H1 (cell line): Measurements from ENCODE around the gene APLP1. TPM values are rescaled to one million over a fixed set of nuclear protein-coding genes. Genes with fewer than 3 reads are reported as not detected.
A peak's percentile ranks its signal among the peaks of the same experiment; 100 is the strongest.

Source experiments
- CTCF ChIA-PET: fragments of 300-600 bp; sonication (Branson Sonifier 250); formaldehyde crosslinking; loops from one replicate; lab custom pipeline; 2021; ENCODE audit not compliant: partially characterized antibody; lab: Charles Lee
- POLR2A ChIA-PET: fragments of 300-600 bp; sonication (Branson Sonifier 250); formaldehyde crosslinking; loops from one replicate; lab custom pipeline; 2021; ENCODE audit warnings: inconsistent platforms; ENCODE audit not compliant: partially characterized antibody; lab: Charles Lee
- DNase-seq, 2 experiments: peaks; one replicate each; pipeline versions ENCODE4 v3.0.0 to v3.0.0-alpha.2; 2010 to 2022; ENCODE audit warnings: low spot score in 2 of 2, low read depth in 1 of 2, mixed read lengths in 1 of 2
- FAIRE-seq: peaks from 2 replicates; lab custom pipeline; 2011; peaks lifted over from hg19 to GRCh38; lab: Jason Lieb, UNC
- H2AFZ ChIP-seq: 2 replicates; pipeline ENCODE4 v1.8.1; 2012; ENCODE audit warnings: low read length, inconsistent platforms
- H2AK5ac ChIP-seq: 2 replicates; pipeline ENCODE4 v1.6.1; 2013; ENCODE audit warnings: low read depth, low read length
- H2BK120ac ChIP-seq: replicated peaks from 2 replicates; pipeline ENCODE3; 2013; ENCODE audit warnings: low read depth, low read length, inconsistent platforms
- H2BK12ac ChIP-seq: 2 replicates; pipeline ENCODE4 v1.6.1; 2013; ENCODE audit warnings: low read depth, low read length
- H2BK15ac ChIP-seq: 2 replicates; pipeline ENCODE4 v1.6.1; 2013; ENCODE audit warnings: low read length
- H2BK20ac ChIP-seq: 2 replicates; pipeline ENCODE4 v1.6.1; 2013; ENCODE audit warnings: low read length
- H2BK5ac ChIP-seq: 2 replicates; pipeline ENCODE4 v1.6.1; 2013; ENCODE audit warnings: low read depth, low read length
- H3K14ac ChIP-seq: 2 replicates; pipeline ENCODE4 v1.6.1; 2013; ENCODE audit warnings: inconsistent platforms; ENCODE audit not compliant: insufficient read length
- H3K18ac ChIP-seq: 2 replicates; pipeline ENCODE4 v1.6.1; 2013; ENCODE audit warnings: low read length; ENCODE audit errors: extremely low read depth
- H3K23ac ChIP-seq: 2 replicates; pipeline ENCODE4 v1.6.1; 2013; ENCODE audit warnings: inconsistent platforms; ENCODE audit not compliant: insufficient read length
- H3K23me2 ChIP-seq: 2 replicates; pipeline ENCODE4 v1.6.1; 2013; ENCODE audit warnings: low read depth, low read length
- H3K27ac ChIP-seq: 2 replicates; pipeline ENCODE4 v1.6.1; 2011; ENCODE audit warnings: low read depth, low read length, inconsistent platforms
- H3K27me3 ChIP-seq, 4 experiments: replicated peaks in 1 of 4; 1 replicate in 1 of 4; 2 replicates in 3 of 4; pipeline versions ENCODE4 v1.6.1 to v1.8.1; 2011 to 2013; ENCODE audit warnings: low read length in 3 of 4, mild to moderate bottlenecking in 3 of 4, inconsistent platforms in 2 of 4, mixed read lengths in 2 of 4, moderate library complexity in 1 of 4; ENCODE audit not compliant: control insufficient read depth in 3 of 4, insufficient read depth in 3 of 4; ENCODE audit errors: extremely low read depth in 1 of 4
- H3K36me3 ChIP-seq, 4 experiments: 2 replicates each; pipeline versions ENCODE4 v1.6.1 to v1.8.1; 2011 to 2013; ENCODE audit warnings: mild to moderate bottlenecking in 4 of 4, low read length in 3 of 4, moderate library complexity in 2 of 4, control low read depth in 1 of 4, inconsistent platforms in 1 of 4; ENCODE audit not compliant: insufficient read depth in 4 of 4, control insufficient read depth in 2 of 4
- H3K4ac ChIP-seq: replicated peaks from 2 replicates; pipeline ENCODE3; 2013; ENCODE audit warnings: low read length, low read depth, mixed read lengths, inconsistent platforms; ENCODE audit not compliant: insufficient read length
- H3K4me1 ChIP-seq, 4 experiments: replicated peaks in 1 of 4; 1 replicate in 1 of 4; 2 replicates in 3 of 4; pipeline versions ENCODE4 v1.6.1 to v1.8.1; 2011 to 2013; ENCODE audit warnings: low read length in 3 of 4, inconsistent platforms in 2 of 4, mixed read lengths in 1 of 4; ENCODE audit not compliant: insufficient read depth in 4 of 4, control insufficient read depth in 3 of 4
- H3K4me2 ChIP-seq, 2 experiments: 2 replicates each; pipeline versions ENCODE4 v1.6.1 to v1.8.1; 2011 to 2013; ENCODE audit warnings: low read depth in 2 of 2, low read length in 2 of 2, control low read depth in 1 of 2, inconsistent platforms in 1 of 2, mild to moderate bottlenecking in 1 of 2; ENCODE audit not compliant: insufficient read depth in 1 of 2
- H3K4me3 ChIP-seq, 4 experiments: fragments of 200-600, 300-600 bp in 1 of 4; sonication (generic), shearing (Covaris generic), sonication (Bioruptor Twin) in 1 of 4; 2 replicates each; pipeline versions ENCODE4 v1.5.1 to v1.8.1; 2011 to 2016; ENCODE audit warnings: low read length in 4 of 4, low read depth in 3 of 4, control low read depth in 2 of 4, inconsistent platforms in 2 of 4, mild to moderate bottlenecking in 2 of 4, mixed read lengths in 1 of 4, moderate library complexity in 1 of 4; ENCODE audit not compliant: insufficient read depth in 2 of 4; ENCODE audit errors: extremely low read depth in 1 of 4
- H3K56ac ChIP-seq: replicated peaks from 2 replicates; pipeline ENCODE3; 2013; ENCODE audit warnings: low read depth, mild to moderate bottlenecking, mixed read lengths, low read length, inconsistent platforms; ENCODE audit not compliant: insufficient read length
- H3K79me1 ChIP-seq: 2 replicates; pipeline ENCODE4 v1.6.1; 2013; ENCODE audit warnings: low read depth, low read length, control low read depth
- H3K79me2 ChIP-seq, 2 experiments: 2 replicates each; pipeline versions ENCODE4 v1.6.1 to v1.8.1; 2012 to 2013; ENCODE audit warnings: low read length in 2 of 2, mild to moderate bottlenecking in 2 of 2, inconsistent platforms in 1 of 2; ENCODE audit not compliant: insufficient read depth in 2 of 2, control insufficient read depth in 1 of 2
- H3K9ac ChIP-seq, 4 experiments: replicated peaks in 1 of 4; 1 replicate in 1 of 4; 2 replicates in 3 of 4; pipeline versions ENCODE4 v1.6.1 to v1.8.1; 2011 to 2013; ENCODE audit warnings: low read depth in 3 of 4, low read length in 3 of 4, control low read depth in 2 of 4, mild to moderate bottlenecking in 2 of 4, moderate library complexity in 2 of 4, inconsistent platforms in 1 of 4; ENCODE audit errors: extremely low read depth in 1 of 4
- H3K9me3 ChIP-seq, 2 experiments: 2 replicates each; pipeline versions ENCODE4 v1.6.1 to v1.8.1; 2012 to 2013; ENCODE audit warnings: mild to moderate bottlenecking in 2 of 2, moderate library complexity in 2 of 2, control low read depth in 1 of 2, inconsistent platforms in 1 of 2, low read depth in 1 of 2, low read length in 1 of 2, mixed read lengths in 1 of 2; ENCODE audit not compliant: insufficient read depth in 2 of 2
- H4K20me1 ChIP-seq, 2 experiments: replicated peaks in 1 of 2; 2 replicates each; pipeline versions ENCODE3 to v1.8.1; 2011 to 2013; ENCODE audit warnings: inconsistent platforms in 2 of 2, low read length in 2 of 2, mild to moderate bottlenecking in 1 of 2; ENCODE audit not compliant: insufficient read depth in 2 of 2, control insufficient read depth in 1 of 2
- H4K5ac ChIP-seq: 2 replicates; pipeline ENCODE4 v1.6.1; 2013; ENCODE audit warnings: low read length, low read depth, mixed read lengths, inconsistent platforms; ENCODE audit not compliant: insufficient read length
- H4K8ac ChIP-seq: 2 replicates; pipeline ENCODE4 v1.8.0; 2013; ENCODE audit warnings: mild to moderate bottlenecking, moderate library complexity, low read length, inconsistent platforms; ENCODE audit not compliant: insufficient read depth; ENCODE audit errors: extremely low read depth
- H4K91ac ChIP-seq: replicated peaks from 2 replicates; pipeline ENCODE3; 2013; ENCODE audit warnings: low read length, mixed read lengths, inconsistent platforms; ENCODE audit not compliant: insufficient read length
- CTCF ChIP-seq, 3 experiments: IDR thresholded peaks; 1 replicate in 2 of 3; 2 replicates in 1 of 3; pipeline versions ENCODE4 v1.5.1 to v1.6.1; 2011; ENCODE audit warnings: low read length in 3 of 3, mild to moderate bottlenecking in 3 of 3, inconsistent platforms in 2 of 3, low read depth in 1 of 3, moderate library complexity in 1 of 3; ENCODE audit not compliant: insufficient read depth in 1 of 3; ENCODE audit errors: control extremely low read depth in 1 of 3
- E2F6 ChIP-seq: IDR thresholded peaks from 2 replicates; pipeline ENCODE4 v1.6.1; 2012; ENCODE audit warnings: inconsistent platforms
- MAFK ChIP-seq: IDR thresholded peaks from 2 replicates; pipeline ENCODE4 v1.6.1; 2012; ENCODE audit warnings: low read depth, mild to moderate bottlenecking, improper control_type of control experiment, low read length
- NRF1 ChIP-seq: IDR thresholded peaks from 2 replicates; pipeline ENCODE4 v1.6.1; 2011; ENCODE audit warnings: mild to moderate bottlenecking, low read depth, low read length, improper control_type of control experiment
- RAD21 ChIP-seq, 2 experiments: IDR thresholded peaks in 1 of 2; conservative IDR thresholded peaks in 1 of 2; 2 replicates each; pipeline ENCODE4 v1.6.1; 2011; ENCODE audit warnings: low read depth in 2 of 2, low read length in 2 of 2, improper control_type of control experiment in 1 of 2, inconsistent platforms in 1 of 2, mild to moderate bottlenecking in 1 of 2, moderate library complexity in 1 of 2
- WGBS, 2 experiments: shearing (Covaris generic) in 1 of 2; methylation state at CpG; one replicate each; pipeline versions ENCODE4 v1.1.6 to v1.1.7; 2013 to 2015; ENCODE audit warnings: low lambda C conversion rate in 2 of 2, mixed read lengths in 2 of 2, inconsistent platforms in 1 of 2, low coverage in 1 of 2, missing lambda C conversion rate in 1 of 2; ENCODE audit not compliant: insufficient replicate concordance in 2 of 2, insufficient coverage in 1 of 2, insufficient read length in 1 of 2; ENCODE audit errors: extremely low coverage in 1 of 2, missing lambda C conversion rate in 1 of 2; 5-methylcytosine and 5-hydroxymethylcytosine counted together
- polyA plus RNA-seq, 7 experiments: library from polyadenylated mRNA; depleted of rRNA in 3 of 7; stranded (reverse) in 5 of 7; unstranded in 2 of 7; fragments of >200 nt in 5 of 7; fragments of 200-250 nt in 2 of 7; gene quantifications; 1 replicate in 5 of 7; 2 replicates in 1 of 7; 4 replicates in 1 of 7; pipeline versions ENCODE4 v1.2.1 to v1.2.3, GENCODE V29; 2011 to 2013; ENCODE audit warnings: missing spikeins in 2 of 7, mixed read lengths in 2 of 7
- total RNA-seq: library from RNA; stranded (reverse); fragmentation: NEBNext Ultra II Directional; extraction: Animal tissue kit (Norgen Biotek cat#: 25700); gene quantifications from 2 replicates; pipeline ENCODE4 v1.2.1, GENCODE V29; 2021

The APLP1 gene
- total and polyA plus RNA-seq, 2 of the 8 experiments (the other 6 are each of a cell fraction or from before 2014, with no cell fraction given): 19.9 to 22.0 TPM

DNA sequence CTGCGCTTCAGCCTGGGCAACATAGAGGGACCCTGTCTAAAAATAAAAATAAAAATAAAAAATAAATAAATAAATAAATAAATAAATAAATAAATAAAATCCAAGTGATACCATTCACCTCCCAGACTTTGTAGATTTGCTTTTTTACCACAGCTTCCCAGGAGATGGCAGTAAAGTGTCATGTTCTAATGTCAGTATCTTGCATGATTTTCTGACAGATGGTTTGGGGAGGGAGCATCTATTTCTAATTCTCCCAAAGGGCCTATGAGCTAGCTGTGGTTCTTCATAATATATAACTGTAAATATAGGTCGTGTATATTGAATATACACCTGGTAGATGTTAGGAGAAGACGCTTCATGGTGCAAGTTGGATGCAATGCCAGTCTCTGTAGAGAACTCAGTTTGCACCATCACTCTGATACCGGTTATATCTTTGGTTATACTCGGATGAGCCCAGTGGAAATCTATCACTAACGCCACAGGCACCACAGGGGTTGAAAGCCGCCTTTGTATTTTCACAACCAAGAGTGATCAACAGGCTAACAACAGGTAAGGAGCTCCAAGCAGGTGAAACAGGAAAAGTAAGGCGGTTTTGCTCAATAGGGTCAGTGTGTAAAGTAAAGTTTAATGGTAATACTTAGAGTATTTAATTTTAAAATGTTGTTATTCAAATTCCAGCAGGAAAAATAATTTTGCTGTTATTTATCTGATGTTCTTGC lies 13.9 kb downstream of the APLP1 start:
- peaks cover 0 to 3% (median 0%) of the 10 kb centered on the region in 4 experiments; a peak in 1 of 8 replicates for H3K36me3 ChIP-seq
- peak; percentile 72 for FAIRE-seq
- H3K4ac ChIP-seq: no peak overlapping the region
- H2BK5ac ChIP-seq: no peak overlapping the region
- H3K4me2 ChIP-seq: no peak overlapping the region
- no peak overlapping the region for H2BK15ac ChIP-seq
- no peak overlapping the region for H2BK20ac ChIP-seq
- ChIA-PET POLR2A (interaction anchor here (1.6 to 1.7 kb wide), 2 partner anchors 11 to 50 kb away, joined by 4 to 6 read pairs; no protein-coding TSS in a partner anchor), CTCF (interaction anchor here (0.6 to 5.2 kb wide), 22 partner anchors 10 to 333 kb away, joined by 3 to 23 read pairs (median 5); partner anchors contain the start of gene APLP1)
- TF ChIP-seq MAFK (no peak), E2F6 (no peak), CTCF (IDR thresholded peaks at IDR 0.05; ENCODE audit: control extremely low read depth in 1 of 3, insufficient read depth in 1 of 3, low read depth in 1 of 3, low read length in 3 of 3) (peak in 2 of 3 experiments; percentile 46; a peak in 2 of 4 replicates), RAD21 (IDR thresholded peaks at IDR 0.05 in 1 of 2, conservative IDR thresholded peaks at IDR 0.05 in 1 of 2; ENCODE audit: low read depth in 2 of 2, low read length in 2 of 2) (peak; percentile 74 to 78), NRF1 (no peak)
- H3K56ac ChIP-seq: no peak overlapping the region
- no peaks in the 10 kb centered on the region for H3K79me2 ChIP-seq
- no peak overlapping the region for H4K91ac ChIP-seq
- no peak overlapping the region for H3K14ac ChIP-seq
- H3K79me1 ChIP-seq: no peaks in the 10 kb centered on the region
- H3K4me3 ChIP-seq: no peak overlapping the region
- 36% methylated on average over 8 of the region's 8 CpGs; no CpG with 5 or more reads in 1 of the 2 experiments for WGBS, 2 experiments
- H4K8ac ChIP-seq: no peak overlapping the region
- no peaks in the 10 kb centered on the region for H3K9me3 ChIP-seq
- 0 out of 7 replicates have a peak, but pooled peaks cover 0 to 5% (median 1%) of the 10 kb centered on the region in 4 experiments for H3K27me3 ChIP-seq
- H2BK12ac ChIP-seq: no peak overlapping the region
- H3K27ac ChIP-seq: no peak overlapping the region
- DNase-seq: no peak
- H3K18ac ChIP-seq: no peak overlapping the region
- H4K20me1 ChIP-seq: peaks cover 0 to 3% of the 10 kb centered on the region in 2 experiments
- no peak overlapping the region for H2BK120ac ChIP-seq
- H3K23ac ChIP-seq: no peak overlapping the region
- H3K23me2 ChIP-seq: no peaks in the 10 kb centered on the region
- no peak overlapping the region for H2AK5ac ChIP-seq
- H3K4me1 ChIP-seq: peaks cover 0 to 6% (median 1%) of the 10 kb centered on the region in 4 experiments; a peak in 3 of 7 replicates
- H4K5ac ChIP-seq: no peak overlapping the region
- H3K9ac ChIP-seq: no peak overlapping the region; a peak in 1 of 7 replicates
- no peak overlapping the region for H2AFZ ChIP-seq
